Activated naive CD8-positive, alpha-beta T cell treated with anti-CD3 and anti-CD28 coated beads for 36 hours (primary cell): ENCODE data around the gene METTL3. TPM values are rescaled to one million over a fixed set of nuclear protein-coding genes. Genes with fewer than 3 reads are reported as not detected.

ENCODE experiments used
- DNase-seq: peaks from one replicate; pipeline ENCODE4 v3.0.0; 2021
- H3K27ac Mint-ChIP-seq: one replicate; pipeline ENCODE4 v1.8.0; 2022; ENCODE audit warnings: mild to moderate bottlenecking, moderate library complexity, mixed read lengths
- H3K27me3 Mint-ChIP-seq: one replicate; pipeline ENCODE4 v1.8.0; 2022; ENCODE audit warnings: mild to moderate bottlenecking, mixed read lengths
- H3K36me3 Mint-ChIP-seq: one replicate; pipeline ENCODE4 v1.8.0; 2021; ENCODE audit warnings: mild to moderate bottlenecking, mixed read lengths
- H3K4me1 Mint-ChIP-seq: one replicate; pipeline ENCODE4 v1.8.0; 2021; ENCODE audit warnings: mixed read lengths
- H3K4me3 Mint-ChIP-seq: one replicate; pipeline ENCODE4 v1.8.0; 2022; ENCODE audit warnings: mild to moderate bottlenecking, moderate library complexity, mixed read lengths
- H3K9me3 Mint-ChIP-seq: one replicate; pipeline ENCODE4 v1.8.0; 2022; ENCODE audit warnings: mixed read lengths
- total RNA-seq, 2 experiments: library from RNA; stranded (reverse); gene quantifications; one replicate each; pipeline ENCODE4 v1.2.3, GENCODE V29; 2021

Gene METTL3
- total RNA-seq, 2 experiments from 2014 or later = 52.2 to 54.2 TPM

DNA sequence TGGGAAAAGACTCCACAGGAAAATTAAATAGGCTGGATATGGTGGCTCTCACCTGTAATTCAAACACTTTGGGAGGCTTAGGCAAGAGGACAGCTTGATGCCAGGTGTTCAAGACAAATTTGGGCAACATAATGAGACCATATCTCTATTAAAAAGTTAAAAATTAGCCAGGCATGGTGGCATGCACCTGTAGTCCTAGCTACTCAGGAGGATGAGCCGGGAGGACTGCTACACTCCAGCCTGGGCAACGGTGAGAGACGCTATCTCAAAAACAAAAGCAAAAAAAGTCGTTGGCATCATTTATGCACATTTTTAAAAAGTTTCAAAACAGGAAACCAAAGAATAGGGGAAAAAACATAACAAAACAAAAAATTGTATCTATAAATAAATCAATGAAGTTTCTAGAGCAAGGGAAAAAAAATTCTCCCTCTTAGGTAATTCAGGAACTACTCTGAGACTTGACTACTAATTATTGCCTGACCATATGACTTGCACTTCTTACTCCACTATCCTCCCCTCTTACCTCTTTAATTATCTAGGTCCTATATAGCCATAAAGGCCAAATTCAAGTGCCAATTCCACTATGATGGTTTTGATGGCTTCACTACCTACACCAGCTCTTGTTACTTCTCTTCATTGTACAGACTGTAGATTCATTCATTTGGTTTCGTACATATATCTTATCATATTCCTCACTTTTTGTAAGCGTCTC, 1.6 kb downstream of the METTL3 start:
- no peak for DNase-seq
- Mint-ChIP-seq H3K4me1 (peaks cover 41% of the 10 kb centered on the region), H3K27ac (peak overlapping the region; percentile 98), H3K27me3 (no peaks in the 10 kb centered on the region), H3K4me3 (peak overlapping the region; percentile 98), H3K36me3 (peaks cover 42% of the 10 kb centered on the region), H3K9me3 (no peaks in the 10 kb centered on the region)

DNA sequence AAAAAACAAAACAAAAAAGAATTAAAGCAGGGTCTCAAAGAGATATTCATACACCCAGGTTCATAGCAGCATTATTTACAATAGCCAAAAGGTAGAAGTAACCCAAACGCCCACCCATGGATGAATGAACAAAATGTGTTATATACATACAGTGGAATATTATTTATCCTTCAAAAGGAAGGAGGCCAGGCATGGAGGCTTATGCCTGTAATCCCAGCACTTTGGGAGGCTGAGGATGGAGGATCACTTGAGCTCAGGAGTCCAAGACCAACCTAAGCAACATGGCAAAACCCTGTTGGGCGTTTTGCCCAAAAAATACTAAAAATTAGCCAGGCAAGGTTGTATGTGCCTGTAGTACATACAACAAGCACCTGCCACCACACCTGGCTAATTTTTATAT, 4.6 kb downstream of the METTL3 start:
- Mint-ChIP-seq H3K4me3 (no peak overlapping the region), H3K36me3 (peaks cover 38% of the 10 kb centered on the region), H3K27me3 (no peaks in the 10 kb centered on the region), H3K4me1 (peaks cover 52% of the 10 kb centered on the region), H3K27ac (no peak overlapping the region), H3K9me3 (no peaks in the 10 kb centered on the region)
- DNase-seq = no peak

DNA sequence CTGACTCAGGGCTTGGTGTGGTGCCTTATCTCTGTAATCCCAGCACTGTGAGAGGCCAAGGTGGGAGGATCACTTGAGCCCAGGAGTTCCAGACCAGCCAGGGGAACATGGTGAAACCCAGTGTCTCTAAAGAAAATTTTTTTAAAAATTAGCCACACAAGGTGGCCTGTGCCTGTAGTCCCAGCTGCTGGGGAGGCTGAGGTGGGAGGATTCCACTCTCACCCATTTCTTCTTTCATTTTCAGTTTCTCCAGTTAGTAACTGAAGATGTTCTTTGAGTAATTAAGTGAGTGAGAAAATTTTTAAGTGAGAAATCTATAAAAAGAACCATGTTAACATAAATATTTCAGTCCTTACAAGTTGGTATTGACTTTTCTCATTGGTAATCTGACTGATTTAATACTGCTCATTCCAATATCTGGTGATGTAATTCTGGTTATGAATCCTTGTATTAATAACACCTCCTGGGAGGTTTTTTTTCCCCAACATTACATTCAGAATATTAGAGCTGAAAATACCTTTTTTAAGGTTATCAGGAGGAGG, 6.1 kb downstream of the METTL3 start:
- Mint-ChIP-seq H3K36me3 (peaks cover 42% of the 10 kb centered on the region), H3K4me3 (peak overlapping the region; percentile 61), H3K27me3 (no peaks in the 10 kb centered on the region), H3K27ac (peak overlapping the region; percentile 84), H3K4me1 (peaks cover 55% of the 10 kb centered on the region), H3K9me3 (no peaks in the 10 kb centered on the region)
- DNase-seq = peak; percentile 40

DNA sequence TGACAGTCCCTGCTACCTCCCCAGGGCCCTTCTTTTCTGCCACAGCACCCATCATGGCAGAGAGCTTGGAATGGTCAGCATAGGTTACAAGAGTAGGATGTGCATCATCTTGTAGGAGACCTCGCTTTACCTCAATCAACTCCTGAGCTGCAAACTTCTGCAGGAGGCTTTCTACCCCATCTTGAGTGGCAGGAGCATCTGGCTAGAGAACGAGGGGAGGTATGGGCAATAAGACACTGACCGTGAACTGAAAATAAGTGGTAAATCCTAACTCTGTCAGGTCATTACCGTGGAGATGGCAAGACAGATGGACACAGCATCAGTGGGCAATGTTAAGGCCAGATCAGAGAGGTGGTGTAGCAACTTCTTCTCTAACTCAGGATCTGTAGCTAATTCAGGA, 7.8 kb downstream of the METTL3 start:
- H3K4me3 Mint-ChIP-seq = no peak overlapping the region
- H3K36me3 Mint-ChIP-seq = peaks cover 46% of the 10 kb centered on the region
- H3K27ac Mint-ChIP-seq = peak overlapping the region; percentile 38
- no peaks in the 10 kb centered on the region for H3K27me3 Mint-ChIP-seq
- H3K4me1 Mint-ChIP-seq = peaks cover 59% of the 10 kb centered on the region
- no peaks in the 10 kb centered on the region for H3K9me3 Mint-ChIP-seq
- no peak for DNase-seq

DNA sequence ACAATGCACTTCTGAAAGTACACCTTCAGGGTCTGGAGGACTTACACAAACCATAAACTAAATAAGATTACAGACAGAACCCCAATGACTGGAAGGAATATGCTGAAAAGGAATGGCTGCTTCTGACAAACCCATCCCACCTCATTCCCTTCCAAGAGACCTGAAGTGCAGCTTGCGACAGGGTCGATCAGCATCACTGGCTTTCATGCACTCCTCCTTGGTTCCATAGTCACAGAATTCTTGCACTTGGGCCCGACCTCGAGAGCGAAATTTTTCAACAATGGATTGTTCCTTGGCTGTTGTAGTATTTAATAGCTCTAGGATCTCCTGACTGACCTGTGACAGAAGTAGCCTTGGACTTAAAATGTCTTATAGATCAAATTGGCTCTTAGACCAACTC, 9.6 kb downstream of the METTL3 start:
- Mint-ChIP-seq H3K27me3 (no peaks in the 10 kb centered on the region), H3K4me1 (peaks cover 51% of the 10 kb centered on the region), H3K36me3 (peaks cover 36% of the 10 kb centered on the region), H3K27ac (peak overlapping the region; percentile 34), H3K9me3 (no peaks in the 10 kb centered on the region), H3K4me3 (no peak overlapping the region)
- DNase-seq = no peak

DNA sequence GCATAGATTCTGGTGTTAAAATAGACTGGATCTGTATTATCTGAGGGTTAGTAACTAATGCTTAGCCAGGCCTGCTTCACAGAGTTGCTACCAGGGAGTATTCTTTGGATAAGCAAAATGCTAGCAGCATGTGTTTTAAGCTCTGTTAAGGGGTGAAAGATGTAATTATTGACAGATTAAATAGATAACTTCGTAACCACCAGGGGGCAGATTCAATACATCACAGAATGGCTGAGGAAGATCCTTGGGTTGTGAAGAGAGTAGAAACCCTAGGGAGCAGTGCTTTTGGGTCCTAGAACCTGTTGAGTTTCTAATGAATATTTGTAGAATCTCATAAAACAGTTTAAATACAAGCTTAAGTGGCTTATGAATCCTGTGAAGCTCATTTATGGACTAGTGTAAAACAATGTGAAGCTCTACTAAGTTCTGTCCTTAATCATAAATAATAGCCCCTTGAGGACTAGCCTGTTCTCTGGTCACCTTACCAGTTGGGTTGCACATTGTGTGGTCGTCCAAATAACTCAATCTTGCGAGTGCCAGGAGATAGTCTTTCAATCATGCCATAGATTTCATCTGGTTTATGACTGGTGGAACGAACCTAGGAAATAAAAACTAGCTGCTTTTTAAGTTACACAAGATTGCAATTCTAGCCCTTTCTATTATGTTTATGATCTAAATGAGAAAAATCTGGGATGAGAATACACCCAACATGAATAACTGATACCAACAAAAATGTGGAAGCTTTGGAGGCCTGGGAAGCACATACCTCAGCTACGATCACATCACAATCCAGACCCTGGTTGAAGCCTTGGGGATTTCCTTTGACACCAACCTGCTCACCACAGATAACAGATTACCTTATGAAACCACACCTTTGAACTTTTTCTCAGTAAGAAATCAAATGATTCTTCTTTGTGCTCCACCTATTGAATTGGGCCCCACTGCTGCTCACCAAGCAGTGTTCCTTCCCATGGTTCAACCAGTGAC, 12.3 kb downstream of the METTL3 start:
- H3K27ac Mint-ChIP-seq = peak overlapping the region; percentile 70
- H3K36me3 Mint-ChIP-seq = peaks cover 24% of the 10 kb centered on the region
- peaks cover 33% of the 10 kb centered on the region for H3K4me1 Mint-ChIP-seq
- H3K27me3 Mint-ChIP-seq = no peaks in the 10 kb centered on the region
- no peak overlapping the region for H3K4me3 Mint-ChIP-seq
- H3K9me3 Mint-ChIP-seq = no peaks in the 10 kb centered on the region
- DNase-seq = no peak

DNA sequence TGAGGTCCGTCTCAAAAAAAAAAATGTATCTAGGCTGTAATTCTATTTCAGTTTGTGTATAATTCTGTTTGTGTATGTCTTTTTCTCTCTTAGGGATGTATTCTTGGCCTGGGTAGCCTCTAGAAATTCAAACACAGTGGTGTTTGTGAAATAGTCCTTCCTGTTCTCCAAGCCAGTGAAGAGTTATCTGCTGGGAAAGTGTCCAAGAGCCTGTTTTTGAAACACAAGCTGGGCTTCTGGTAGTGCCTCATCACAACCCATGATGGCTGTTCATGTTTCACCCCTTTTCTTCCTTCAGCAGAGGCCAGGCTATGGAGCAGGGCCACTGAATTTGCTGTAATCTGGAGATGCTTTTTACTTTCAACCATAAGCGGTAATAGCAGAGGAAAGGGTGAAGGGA, 14.7 kb downstream of the METTL3 start:
- Mint-ChIP-seq H3K9me3 (no peaks in the 10 kb centered on the region), H3K36me3 (peaks cover 28% of the 10 kb centered on the region), H3K27ac (no peak overlapping the region)

DNA sequence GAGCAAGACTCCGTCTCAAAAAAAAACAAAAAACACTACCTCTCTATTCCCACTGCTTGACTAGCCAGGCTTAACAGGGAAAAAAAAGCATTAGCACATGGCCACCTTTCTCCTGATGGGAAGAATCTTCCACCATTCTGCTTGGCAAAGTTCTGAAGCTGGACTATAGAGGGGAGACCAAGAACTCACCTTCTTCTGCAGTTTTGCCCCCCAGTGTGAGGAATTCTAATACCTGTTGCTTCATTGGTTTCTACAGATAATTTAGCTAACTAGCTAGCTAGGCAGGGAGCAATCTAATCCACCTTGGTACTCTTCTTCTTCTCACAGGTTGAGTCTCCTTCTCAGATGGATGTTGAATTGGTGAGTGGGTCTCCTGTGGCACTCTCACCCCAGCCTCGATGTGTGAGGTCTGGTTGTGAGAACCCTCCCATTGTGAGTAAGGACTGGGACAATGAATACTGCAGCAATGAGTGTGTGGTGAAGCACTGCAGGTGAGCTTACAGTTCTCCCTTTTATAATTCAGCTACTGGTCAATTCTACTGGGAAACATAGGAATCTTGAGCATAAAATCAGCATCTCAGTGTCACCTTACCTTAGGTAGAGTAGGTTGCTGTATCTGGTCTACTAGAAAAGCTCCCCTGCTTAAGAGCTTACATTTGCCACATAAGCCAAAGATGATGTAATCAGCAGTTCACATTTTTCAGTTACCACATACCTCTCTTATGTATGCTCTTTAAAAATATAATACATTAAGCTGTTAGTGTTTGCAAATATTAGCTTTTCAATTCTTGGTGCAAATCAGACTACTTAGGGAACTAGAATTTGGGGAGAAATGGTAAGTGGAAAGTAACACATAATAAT, 16.0 kb downstream of the METTL3 start:
- no peak for DNase-seq
- no peaks in the 10 kb centered on the region for H3K27me3 Mint-ChIP-seq
- H3K4me3 Mint-ChIP-seq = no peak overlapping the region
- peak overlapping the region; percentile 68 for H3K27ac Mint-ChIP-seq
- H3K36me3 Mint-ChIP-seq = peaks cover 18% of the 10 kb centered on the region
- H3K9me3 Mint-ChIP-seq = no peaks in the 10 kb centered on the region
- H3K4me1 Mint-ChIP-seq = peaks cover 15% of the 10 kb centered on the region

More for the DNA sequence above, 14.7 kb downstream of the METTL3 start:
- peaks cover 22% of the 10 kb centered on the region for H3K4me1 Mint-ChIP-seq
- H3K4me3 Mint-ChIP-seq = no peak overlapping the region
- no peaks in the 10 kb centered on the region for H3K27me3 Mint-ChIP-seq
- DNase-seq = no peak

DNA sequence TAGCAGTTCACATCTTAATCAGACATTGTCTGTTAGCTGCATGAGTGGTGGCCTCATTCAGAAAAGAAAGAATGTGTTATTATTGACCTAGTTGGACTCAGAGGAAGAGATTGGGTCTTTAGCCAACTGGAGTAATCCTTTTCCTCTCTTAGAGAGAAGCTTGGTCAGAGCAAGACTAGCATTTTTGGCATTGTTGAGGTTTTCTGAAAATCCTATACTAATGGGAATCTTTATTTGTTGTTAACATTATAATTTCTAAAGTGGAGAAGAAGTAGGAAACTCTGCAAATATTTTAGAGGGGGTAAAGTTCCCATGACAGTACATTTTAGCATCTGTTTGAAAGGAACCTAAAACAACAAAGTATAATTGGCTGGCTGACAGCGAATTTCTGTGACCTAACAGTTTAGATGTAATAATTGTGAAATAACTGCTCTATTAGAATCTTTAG, 24.5 kb downstream of the METTL3 start:
- H3K36me3 Mint-ChIP-seq = peaks cover 4% of the 10 kb centered on the region
- no peak overlapping the region for H3K27ac Mint-ChIP-seq
- no peaks in the 10 kb centered on the region for H3K27me3 Mint-ChIP-seq
- DNase-seq = no peak
- H3K9me3 Mint-ChIP-seq = no peaks in the 10 kb centered on the region
- H3K4me1 Mint-ChIP-seq = peaks cover 5% of the 10 kb centered on the region
- H3K4me3 Mint-ChIP-seq = no peak overlapping the region

DNA sequence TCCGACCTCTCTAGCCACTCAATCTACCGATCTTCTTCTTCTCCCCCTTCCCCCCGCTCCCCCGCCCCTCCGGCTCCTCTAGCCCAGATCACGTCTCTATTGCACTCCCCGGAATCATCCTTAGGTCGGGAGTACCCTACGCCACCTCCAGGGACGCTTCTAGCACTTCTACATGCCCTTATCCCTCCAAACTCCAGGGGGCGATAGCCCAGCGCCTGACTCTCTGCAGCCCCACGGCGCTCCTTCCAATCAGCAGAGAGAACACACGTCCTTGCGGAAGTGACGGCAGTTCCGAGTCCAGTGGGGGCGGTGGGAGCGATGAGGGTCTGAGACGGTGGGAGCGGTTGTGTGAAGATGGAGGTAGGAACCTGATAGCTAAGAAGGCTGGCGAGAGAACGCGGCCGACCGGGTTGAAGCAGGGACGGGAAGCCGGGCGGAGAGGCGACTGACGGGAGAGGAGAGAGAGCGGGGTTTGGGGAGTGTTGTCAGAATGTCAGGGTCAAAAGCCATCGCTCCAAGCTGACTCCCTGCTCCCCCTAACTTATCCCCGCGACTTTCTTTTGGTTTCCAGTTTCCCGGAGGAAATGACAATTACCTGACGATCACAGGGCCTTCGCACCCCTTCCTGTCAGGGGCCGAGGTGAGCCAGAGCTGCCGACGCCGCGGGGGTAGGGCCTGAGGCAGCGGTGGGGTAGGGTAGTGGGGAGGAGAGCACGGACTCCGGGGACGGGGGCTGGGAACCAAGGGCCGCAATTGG, 34.0 kb downstream of the METTL3 start, which contains the start of the genes RAB2B and TOX4:
Gene RAB2B (minus strand): TSS at position 35 of the 757 bp plus-strand sequence. CDS start 87 bp downstream, outside the sequence.
Gene TOX4 (plus strand): TSS at position 271 of the 757 bp plus-strand sequence. CDS start 84 bp downstream, at position 355.
- H3K36me3 Mint-ChIP-seq = peaks cover 8% of the 10 kb centered on the region
- peak; percentile 95 for DNase-seq
- H3K4me1 Mint-ChIP-seq = peaks cover 21% of the 10 kb centered on the region
- H3K27me3 Mint-ChIP-seq = no peaks in the 10 kb centered on the region
- H3K27ac Mint-ChIP-seq = peak within 1 kb of the TSS; percentile 97
- H3K4me3 Mint-ChIP-seq = peak within 1 kb of the TSS; percentile 100
- no peaks in the 10 kb centered on the region for H3K9me3 Mint-ChIP-seq

DNA sequence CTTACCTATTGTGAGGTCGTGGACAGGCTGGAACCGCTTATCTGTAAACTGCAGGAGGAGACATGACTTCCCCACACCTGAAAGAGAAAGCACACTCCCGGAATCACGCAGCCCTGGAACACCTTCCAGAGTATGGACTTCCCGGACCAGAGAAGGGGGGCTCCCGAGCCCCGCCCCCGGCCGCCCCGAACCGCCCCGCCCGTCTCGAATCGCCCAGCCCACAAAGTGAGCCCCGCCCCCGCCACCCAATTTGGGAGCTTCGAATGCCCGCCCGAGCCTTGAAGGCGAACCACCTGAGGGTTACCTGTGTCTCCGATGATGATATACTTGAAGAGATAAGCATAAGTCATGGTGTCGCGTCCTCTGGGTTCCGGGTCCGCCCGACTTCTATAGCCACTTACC, 34.6 kb downstream of the METTL3 start:
- DNase-seq = peak; percentile 76
- Mint-ChIP-seq H3K27ac (peak overlapping the region; percentile 97), H3K27me3 (no peaks in the 10 kb centered on the region), H3K4me3 (peak overlapping the region; percentile 100), H3K9me3 (no peaks in the 10 kb centered on the region), H3K36me3 (peaks cover 8% of the 10 kb centered on the region), H3K4me1 (peaks cover 21% of the 10 kb centered on the region)

DNA sequence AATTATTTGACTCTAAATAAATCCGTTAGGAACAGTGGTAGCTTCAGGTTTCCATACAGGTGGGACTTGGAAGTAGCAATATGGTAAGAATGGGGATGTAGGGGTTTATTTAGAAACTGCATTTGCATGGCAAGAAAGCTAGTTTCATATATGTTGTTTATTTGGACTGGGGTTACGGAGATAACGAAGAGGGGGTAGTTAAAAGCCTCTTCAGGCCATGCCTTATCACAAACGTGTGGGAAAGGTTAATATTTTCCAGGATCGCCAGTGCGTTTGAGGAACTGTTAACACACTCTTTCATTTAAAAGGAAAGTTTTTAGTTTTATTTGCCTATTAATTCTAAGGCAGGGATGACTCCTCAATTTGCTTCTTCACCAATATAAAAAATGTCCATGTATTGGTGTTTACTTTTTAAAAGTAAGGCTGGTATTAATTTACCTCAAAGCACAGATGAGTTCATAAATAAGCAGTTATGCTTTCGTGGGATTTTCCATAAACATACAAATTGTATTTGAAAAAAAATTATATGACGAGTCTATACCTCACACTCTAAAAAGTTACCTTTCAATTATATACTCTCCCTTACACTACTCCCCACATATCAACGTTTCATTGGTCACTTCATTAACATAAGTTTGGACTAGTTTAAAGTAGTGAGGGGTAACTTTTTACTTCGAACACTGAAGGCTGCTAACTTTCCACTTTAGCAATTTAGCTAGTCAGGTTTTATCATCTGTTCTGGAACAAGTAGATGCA, 35.2 kb downstream of the METTL3 start:
- no peak for DNase-seq
- peaks cover 11% of the 10 kb centered on the region for H3K36me3 Mint-ChIP-seq
- peak overlapping the region; percentile 97 for H3K27ac Mint-ChIP-seq
- peak overlapping the region; percentile 100 for H3K4me3 Mint-ChIP-seq
- H3K4me1 Mint-ChIP-seq = peaks cover 21% of the 10 kb centered on the region
- no peaks in the 10 kb centered on the region for H3K27me3 Mint-ChIP-seq
- no peaks in the 10 kb centered on the region for H3K9me3 Mint-ChIP-seq

DNA sequence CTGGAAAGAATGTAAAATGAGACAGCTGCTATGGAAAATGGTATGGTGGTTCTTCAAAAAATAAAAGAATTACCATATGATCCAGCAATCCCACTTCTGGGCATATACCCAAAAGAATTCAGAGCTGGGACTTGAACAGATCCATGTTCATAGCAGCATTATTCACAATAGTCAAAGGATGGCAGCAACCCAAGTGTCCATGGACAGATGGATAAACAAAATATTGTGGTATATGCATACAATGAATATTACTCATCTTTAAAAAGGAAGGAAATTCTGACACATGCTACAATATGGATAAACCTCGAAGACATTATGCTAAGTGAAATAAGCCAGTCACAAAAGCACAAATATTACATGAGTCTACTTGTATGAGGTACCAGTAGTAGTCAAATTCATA, 43.5 kb downstream of the METTL3 start:
- DNase-seq = no peak
- Mint-ChIP-seq H3K27me3 (no peaks in the 10 kb centered on the region), H3K36me3 (peaks cover 9% of the 10 kb centered on the region), H3K4me1 (no peaks in the 10 kb centered on the region), H3K9me3 (no peaks in the 10 kb centered on the region), H3K27ac (no peak overlapping the region), H3K4me3 (no peak overlapping the region)
